NCI-H2196 treated with DMSO at 0.1 percent for 48 hours (cell line): ENCODE data around the gene DMRTA1.
"Not testable (repeated sequence)": the region's sequence is repeated elsewhere in the genome, so short reads cannot be mapped to it uniquely, and the experiment has no call there.

Source experiments
- DNase-seq: peaks from one replicate; lab custom pipeline; 2025; ENCODE audit not compliant: unreplicated experiment; lab: John Stamatoyannopoulos, UW

DMRTA1 gene, protein sequence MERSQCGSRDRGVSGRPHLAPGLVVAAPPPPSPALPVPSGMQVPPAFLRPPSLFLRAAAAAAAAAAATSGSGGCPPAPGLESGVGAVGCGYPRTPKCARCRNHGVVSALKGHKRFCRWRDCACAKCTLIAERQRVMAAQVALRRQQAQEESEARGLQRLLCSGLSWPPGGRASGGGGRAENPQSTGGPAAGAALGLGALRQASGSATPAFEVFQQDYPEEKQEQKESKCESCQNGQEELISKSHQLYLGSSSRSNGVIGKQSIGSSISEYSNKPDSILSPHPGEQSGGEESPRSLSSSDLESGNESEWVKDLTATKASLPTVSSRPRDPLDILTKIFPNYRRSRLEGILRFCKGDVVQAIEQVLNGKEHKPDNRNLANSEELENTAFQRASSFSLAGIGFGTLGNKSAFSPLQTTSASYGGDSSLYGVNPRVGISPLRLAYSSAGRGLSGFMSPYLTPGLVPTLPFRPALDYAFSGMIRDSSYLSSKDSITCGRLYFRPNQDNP

DNA sequence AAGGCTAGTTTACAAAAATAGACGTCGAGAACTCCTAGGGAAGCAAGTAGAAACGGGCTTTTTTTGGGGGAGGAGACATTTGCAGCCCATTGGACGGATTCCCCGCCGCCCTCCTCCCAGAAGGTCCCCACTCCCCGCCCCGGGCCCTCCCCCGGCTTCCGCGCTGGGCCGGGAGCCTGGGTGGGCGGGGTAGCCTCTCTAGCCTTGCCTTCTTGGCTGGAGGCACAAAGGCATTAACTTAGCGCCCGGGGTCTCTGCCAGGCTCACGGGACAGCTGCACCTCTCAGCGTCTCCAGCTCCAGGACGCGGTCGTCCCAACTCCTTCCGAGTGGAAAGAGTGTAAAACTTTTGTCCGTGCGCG is at the start of gene DMRTA1:
TSS of gene DMRTA1 (plus strand) at position 236 of the 361 bp plus-strand sequence. CDS start 242 bp downstream, outside the sequence.
- no peak for DNase-seq

DNA sequence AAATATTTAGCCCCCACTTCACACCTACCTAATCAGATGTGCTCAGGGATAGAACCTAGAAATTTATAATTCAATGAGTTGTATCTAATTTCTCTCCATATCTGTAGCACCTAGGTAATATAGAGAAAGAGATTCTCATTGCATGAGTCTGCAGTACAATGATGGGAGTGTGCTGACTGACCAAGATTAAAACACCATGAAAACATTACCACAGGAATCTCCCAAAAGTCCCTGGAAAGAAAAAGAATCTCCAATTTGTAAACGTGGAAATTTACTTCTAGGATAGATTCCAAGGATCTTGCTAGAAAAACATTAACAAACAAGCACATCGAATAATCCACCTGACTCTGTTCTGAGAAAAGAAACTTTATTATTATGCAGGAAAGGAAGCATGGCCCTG is 45.0 kb upstream of the DMRTA1 start:
- no peak for DNase-seq

DNA sequence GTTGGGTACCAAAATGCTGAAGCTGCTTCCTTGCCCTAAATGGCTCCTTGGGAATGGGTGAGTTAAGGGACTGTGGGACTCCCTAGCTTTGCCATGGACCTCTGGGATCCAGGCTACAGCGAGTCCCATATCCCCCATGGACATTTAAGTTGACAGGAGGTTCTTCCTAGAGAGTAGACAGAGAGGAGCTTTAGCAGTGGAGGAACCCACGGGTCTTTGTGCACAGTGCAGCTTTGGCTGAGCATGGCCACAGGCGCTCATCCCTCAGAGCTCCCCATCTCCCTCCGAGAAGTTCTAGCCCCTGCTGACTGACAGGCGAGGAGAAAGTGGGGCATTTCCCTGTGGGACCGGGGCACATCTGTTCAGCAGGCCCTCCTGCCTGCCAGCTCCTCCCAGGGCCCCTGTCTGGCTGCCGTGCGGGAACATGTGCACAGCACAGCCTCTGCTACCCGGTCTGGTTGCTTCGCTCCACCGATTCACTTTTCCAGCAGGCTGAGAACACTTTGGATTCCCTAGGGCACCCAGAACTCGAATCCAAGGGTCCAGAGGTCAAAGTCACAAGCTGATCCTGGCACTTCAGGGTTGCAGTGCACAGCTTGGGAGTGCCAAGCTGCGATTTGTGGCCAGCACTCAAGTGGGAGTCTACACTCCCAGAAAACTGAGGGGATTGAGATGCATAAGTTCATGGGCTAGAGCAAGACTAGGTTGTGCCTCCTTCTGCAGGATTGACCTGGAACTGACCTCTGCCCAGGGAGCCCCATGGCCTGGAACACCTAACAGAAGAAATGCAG is 40.6 kb upstream of the DMRTA1 start:
- no peak for DNase-seq

DNA sequence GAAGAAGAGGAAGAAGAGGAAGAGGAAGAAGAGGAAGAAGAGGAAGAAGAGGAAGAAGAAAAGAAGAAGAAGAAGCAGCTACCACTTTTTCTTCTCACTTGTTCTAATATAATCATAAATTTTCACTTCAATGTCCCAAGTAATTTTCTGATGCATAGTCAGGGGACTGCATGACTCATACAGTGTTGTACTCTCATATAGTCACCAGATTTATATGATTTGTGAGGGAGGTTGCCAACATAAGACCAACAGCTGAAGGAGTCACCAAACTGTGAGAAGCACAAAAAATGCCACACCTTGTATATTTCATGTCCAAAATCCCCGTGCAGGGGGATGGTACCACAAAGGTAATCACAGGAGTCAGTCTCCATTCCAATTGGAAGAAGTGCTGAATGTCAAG is 32.7 kb upstream of the DMRTA1 start:
- no peak for DNase-seq

DNA sequence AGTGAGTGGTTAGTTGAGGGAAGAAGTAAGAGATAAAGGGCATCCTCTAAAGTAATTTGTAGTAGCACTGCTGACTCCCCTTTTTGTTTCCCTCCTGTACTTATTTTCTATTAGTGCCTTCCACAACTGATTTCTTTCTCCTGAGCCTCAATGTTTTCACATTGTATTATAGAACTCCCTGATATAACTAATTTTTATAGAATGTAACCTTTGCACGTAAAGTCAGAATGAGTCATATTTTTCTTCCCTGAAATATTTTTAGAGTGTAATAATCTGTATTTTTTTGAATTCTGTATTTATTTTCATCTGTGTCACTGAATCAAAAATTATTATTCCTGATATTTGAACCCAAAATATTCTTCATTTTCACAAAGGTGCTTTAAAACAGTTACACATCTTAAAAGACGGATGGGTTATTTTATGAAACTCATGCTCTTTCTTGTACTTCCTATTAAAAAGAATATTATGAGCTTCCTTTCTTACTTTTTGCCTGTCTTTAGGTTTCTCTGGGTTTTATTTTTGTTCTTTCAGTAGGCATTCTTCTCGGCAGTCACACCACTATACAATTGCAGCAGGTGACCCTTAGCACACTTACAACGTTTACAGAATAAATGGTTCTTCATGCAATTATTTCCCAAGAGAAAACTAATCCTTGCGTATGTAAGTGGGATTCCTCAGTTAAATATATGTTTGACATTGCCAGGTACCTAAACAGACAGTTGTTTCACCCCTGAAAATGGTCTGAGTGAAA is 30.5 kb upstream of the DMRTA1 start:
- no peak for DNase-seq

DNA sequence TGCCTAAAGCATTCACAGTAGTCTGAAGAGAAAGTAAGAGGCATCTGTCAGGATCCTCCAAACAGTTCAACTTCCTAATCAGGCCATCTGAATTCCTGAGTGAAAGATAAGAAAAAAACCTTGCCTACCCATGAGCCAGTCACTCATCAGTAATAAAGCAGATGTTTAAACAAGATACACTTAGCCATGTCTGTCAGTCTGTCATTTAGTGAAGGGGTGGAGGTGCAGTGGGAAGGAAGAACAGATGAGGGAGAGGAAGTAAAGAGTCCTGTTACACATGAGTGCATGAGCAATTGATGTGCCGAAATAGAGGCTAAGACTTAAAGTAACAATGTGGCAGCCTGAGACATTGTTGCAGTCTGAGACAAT is 29.9 kb upstream of the DMRTA1 start:
- no peak for DNase-seq

DNA sequence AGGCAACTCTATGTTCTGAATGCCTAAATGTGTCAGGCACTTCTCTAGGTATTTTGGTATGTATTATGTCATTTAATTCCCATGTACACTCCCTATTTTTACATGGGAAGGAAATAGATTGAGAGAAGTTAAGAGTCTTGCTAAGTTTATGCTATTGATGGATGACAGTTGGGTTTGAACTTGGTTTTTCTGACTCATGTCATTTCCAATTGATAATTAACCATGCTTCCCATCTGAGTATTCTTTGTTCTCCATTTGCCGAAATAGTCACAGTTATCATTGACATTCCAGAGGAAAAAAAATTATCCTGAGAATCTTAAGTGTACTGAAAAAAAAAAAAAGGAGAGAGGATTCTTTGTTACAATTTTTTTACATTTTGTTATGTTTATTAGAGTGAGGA is 23.1 kb upstream of the DMRTA1 start:
- no peak for DNase-seq

DNA sequence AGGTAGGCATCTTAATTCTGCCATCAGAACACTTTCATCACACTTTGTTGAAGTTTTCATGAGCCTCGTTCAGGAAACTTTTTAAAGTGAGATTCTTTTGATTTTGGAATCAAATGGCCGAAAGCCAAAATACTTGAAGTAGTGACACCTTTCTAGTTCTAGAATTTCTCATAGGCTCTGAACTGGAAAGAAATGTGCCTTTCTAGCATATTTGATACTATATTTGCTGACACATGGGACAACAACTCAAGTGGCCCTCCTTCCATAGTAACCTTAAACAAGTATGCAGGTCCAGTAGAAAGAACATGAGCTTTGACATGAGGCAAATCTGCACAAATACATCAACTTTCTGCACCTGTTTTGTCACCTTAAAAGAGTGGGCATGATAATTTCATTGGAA is 22.0 kb upstream of the DMRTA1 start:
- DNase-seq, result no peak

DNA sequence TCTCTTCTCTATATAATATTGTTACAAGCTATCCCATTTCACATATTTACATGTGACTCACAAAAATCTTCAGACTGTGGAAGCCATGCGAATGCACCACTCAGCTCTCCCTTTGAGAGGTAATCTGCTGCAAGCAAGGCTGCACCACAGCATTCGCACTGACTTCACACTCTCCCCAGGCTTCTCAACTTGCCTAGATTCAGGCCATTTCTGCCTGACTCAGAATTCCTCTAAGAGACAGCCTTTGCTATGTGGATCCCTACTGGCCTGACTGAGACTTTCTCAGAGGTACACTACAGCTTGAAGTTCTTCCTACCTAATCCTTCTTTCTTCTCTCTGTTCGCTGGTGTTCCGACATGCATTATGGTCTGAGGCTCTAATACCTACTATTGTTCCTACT is 21.1 kb upstream of the DMRTA1 start:
- no peak for DNase-seq

DNA sequence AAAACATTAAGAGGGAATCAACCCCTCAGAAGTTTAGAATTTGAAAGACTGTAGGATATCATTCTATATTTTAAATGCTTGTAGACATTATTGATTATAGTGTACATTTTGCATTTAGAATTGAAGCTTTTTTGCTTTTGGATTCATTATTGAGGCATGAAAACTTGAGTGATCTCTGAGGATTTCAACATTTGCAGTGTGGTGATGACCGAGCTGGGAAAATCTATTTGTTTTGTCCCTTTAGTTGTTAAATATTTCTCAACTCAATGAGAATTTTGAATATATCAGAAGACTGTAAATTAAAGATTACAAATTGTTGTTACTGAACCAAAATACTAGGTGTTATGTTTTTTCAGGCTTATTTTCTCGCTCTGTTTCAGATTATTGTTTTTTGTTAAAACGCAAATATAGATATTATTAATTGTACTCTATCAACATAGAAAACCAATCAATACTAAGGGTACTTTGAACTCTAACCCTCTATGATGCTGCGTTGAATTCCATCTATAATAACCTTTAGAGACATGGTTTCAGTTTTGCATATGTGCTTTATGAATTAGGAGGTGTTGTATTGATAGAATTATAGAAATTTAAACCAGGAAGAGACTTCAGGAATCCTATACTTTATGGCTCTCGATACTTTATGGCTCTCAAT is 19.3 kb upstream of the DMRTA1 start:
- DNase-seq, result no peak

DNA sequence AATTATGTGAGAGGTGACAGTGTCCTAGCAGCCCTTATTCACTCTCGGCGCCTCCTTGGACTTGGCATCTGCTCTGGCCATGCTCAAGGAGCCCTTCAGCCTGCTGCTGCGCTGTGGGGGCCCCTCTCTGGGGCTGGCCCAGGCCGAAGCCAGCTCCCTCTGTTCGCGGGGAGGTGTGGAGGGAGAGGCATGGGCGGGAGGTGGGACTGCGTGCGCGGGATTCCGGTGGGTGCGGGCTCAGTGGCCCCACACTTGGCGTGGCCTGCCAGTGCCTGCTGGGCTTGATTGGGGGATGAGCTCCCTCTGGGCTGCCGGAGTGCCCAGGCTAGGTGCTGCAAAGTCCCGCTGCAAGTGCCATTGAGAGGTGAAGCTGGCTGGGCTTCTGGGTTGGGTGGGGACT is 12.9 kb upstream of the DMRTA1 start:
- no peak for DNase-seq

DNA sequence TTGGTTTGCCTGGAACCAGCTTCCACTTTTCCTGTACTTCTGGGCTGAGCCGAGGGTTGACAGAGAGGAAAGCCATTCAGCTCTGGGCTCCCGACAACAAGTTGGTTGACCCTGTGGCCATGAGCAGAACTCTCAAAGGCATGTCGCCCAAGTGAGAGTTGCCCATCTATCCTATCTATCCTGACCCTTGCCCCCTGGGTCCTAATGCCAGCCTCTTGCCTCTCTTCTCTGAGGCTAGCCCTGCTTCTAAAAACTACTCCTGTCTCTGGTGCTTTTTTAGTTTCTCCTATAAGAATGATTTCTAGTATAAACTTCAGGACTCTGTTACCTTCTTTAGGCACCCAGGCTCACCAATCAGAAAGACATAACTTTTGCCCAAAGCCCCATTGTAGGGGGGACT is 11.4 kb upstream of the DMRTA1 start:
- DNase-seq, result not testable (repeated sequence)

DNA sequence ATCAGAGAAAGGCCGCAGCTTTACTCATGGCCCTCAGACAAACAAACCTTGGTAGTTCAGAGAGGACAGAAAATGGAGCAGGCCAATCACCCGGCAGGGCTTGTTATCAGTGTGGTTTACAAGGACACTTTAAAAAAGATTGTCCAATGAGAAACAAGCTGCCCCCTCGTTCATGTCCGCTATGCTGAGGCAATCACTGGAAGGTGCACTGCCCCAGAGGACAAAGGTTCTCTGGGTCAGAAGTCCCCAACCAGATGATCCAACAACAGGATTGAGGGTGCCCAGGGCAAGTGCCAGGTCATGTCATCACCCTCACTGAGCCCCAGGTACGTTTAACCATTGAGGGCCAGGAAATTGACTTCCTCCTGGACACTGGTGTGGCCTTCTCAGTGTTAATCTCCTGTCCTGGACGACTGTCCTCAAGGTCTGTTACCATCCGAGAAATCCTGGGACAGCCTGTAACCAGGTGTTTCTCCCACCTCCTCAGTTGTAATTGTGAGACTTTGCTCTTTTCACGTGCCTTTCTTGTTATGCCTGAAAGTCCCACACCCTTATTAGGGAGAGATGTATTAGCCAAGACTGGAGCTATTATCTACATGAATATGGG is 9.1 kb upstream of the DMRTA1 start:
- not testable (repeated sequence) for DNase-seq

DNA sequence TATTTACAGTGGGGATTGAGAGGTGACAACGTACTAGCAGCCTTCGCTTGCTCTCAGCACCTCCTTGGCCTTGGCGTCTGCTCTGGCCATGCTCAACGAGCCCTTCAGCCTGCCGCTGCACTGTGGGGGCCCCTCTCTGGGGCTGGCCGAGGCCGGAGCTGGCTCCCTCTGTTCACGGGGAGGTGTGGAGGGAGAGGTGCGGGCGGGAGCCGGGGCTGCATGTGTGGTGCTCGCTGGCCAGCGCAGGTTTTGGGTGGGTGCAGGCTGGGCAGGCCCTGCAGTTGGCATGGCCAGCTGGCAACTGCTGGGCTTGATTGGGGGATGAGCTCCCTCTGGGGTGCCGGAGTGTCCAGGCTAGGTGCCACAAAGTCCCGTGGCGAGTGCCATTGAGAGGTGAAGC is 5.8 kb upstream of the DMRTA1 start:
- no peak for DNase-seq

DNA sequence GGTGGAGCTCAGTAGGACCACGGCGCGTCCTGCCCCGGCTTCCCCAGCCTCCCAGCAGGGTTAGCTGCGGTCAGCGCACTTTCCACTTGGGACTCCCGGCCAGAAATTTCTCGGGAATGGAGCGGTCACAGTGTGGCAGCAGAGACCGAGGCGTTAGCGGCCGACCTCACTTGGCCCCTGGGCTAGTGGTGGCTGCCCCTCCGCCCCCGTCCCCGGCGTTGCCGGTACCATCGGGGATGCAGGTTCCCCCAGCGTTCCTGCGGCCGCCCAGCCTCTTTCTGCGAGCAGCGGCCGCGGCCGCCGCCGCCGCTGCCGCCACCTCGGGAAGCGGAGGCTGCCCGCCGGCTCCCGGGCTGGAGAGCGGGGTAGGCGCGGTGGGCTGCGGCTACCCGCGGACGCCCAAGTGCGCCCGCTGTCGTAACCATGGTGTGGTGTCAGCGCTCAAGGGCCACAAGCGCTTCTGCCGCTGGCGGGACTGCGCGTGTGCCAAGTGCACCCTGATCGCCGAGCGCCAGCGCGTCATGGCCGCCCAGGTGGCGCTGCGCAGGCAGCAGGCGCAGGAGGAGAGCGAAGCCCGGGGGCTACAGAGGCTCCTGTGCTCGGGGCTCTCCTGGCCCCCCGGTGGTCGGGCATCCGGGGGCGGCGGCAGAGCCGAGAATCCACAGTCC is 460 bp downstream of the DMRTA1 start:
- DNase-seq, result no peak

DNA sequence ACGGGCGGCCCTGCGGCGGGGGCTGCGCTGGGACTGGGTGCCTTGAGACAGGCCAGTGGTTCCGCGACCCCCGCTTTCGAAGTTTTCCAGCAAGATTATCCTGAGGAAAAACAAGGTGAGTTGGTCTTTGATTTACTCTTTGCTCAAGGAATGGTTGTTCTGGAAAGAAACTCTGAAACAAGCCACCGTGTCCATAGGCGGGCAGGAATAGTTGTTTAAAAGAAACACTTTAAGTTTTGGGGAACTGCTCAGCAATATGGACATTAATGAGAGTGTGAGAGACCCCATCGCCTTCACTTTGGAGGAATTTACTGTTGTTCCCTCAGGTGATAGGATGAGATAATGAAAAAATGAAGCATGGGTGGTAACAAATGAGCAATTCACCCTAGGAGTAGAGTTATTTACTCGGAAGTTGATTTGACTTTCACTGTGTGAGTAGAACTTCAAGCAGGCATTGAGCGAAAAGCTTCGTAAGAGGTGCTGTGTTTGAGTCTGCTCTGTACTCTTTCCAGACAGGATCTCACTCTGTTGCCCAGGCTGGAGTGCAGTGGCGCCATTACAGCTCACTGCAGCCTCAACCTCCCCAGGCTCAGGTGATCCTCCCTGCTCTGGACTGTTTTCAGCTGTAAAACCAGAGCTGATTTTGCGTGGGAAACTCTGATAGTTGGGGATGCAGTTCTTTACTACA is 1.1 kb downstream of the DMRTA1 start:
- DNase-seq, result no peak

DNA sequence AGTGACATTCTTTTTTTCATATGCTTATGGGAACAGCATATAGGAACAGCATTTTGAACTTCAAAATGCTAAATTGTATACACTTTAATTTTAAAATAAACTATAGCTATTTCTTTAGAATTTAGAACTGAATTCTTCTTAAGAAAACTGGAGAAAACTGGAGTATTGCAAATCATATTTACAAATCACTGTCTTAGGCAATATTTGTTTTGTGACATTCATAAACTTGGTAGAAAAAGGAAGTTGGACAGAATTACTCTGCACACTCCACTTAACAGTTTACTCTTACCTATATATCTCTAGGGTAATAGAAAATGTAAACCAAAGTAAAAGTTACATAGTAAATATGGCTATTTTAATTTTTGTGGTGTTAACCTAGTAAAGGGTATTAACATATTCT is 3.1 kb downstream of the DMRTA1 start:
- DNase-seq, result no peak

DNA sequence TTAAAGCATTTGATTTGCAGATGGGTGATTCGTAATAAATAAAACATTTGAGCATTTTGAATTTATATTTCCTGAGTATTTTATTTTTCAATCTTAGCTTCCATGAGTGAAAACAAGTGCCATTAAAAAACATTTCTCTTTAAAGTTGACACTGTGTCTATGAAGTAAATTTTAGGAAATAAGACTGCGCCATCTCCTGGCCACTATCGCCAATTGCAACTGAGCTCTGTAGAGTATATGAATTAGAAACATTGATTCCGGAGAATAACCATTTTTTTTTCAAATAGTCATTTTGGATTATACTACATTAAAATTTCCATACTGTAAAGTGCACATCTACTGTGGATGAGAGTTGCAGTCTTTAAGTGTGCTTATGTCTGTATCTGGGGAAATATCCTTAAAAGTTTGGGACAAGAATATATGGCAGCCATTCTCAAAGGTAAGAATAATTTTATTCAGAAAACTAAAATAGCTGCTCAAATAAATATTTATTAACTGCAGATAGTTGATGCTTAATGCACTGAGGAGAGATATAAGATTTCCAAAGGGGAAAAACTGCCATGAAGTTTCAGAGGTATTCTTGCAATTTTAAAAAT is 5.9 kb downstream of the DMRTA1 start:
- DNase-seq, result no peak

DNA sequence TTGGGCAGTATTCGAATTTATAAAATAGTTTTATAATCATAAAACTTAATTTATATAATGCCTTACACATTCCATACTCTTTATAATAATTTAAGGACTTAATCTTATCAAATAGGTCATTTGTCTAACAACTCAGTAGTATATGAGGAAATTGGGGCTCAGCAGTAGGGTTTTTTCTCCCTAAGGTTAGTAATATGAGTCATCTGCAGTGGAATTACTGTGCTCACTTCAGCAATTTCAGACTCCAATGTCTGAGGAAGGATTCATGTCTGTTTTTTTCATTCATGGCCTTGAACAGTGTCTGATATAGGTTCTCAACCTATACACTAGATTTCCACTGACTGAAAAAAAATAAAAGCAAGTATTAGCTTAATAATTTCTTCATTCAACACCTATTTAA is 7.4 kb downstream of the DMRTA1 start:
- DNase-seq, result no peak
